ENCODE results near the gene TMIGD1.

- TF ChIP-seq, protein P1, sequence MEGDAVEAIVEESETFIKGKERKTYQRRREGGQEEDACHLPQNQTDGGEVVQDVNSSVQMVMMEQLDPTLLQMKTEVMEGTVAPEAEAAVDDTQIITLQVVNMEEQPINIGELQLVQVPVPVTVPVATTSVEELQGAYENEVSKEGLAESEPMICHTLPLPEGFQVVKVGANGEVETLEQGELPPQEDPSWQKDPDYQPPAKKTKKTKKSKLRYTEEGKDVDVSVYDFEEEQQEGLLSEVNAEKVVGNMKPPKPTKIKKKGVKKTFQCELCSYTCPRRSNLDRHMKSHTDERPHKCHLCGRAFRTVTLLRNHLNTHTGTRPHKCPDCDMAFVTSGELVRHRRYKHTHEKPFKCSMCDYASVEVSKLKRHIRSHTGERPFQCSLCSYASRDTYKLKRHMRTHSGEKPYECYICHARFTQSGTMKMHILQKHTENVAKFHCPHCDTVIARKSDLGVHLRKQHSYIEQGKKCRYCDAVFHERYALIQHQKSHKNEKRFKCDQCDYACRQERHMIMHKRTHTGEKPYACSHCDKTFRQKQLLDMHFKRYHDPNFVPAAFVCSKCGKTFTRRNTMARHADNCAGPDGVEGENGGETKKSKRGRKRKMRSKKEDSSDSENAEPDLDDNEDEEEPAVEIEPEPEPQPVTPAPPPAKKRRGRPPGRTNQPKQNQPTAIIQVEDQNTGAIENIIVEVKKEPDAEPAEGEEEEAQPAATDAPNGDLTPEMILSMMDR (IDR thresholded peaks at IDR 0.05), result no peak
- TF ChIP-seq POLR2A (IDR thresholded peaks at IDR 0.05), result no peak
These were observed 26.4 kb upstream of the TMIGD1 start for GRCh38 chr17:30360086-30360808.
